ENCODE data around the gene PDGFD. TPM values are rescaled to one million over a fixed set of nuclear protein-coding genes. Genes with fewer than 3 reads are reported as not detected.
A peak's percentile ranks its signal among the peaks of the same experiment; 100 is the strongest.

PDGFD gene
- total RNA-seq, 6 experiments from 2014 or later, result 0.37 to 0.69 (median 0.42) TPM

- Mint-ChIP-seq H3K27ac (peak overlapping the region; percentile 74), H3K27me3 (ENCODE audit: insufficient read depth) (no peaks in the 10 kb centered on the region), H3K4me1 (ENCODE audit: low read depth) (peaks cover 14% of the 10 kb centered on the region), H3K9me3 (peaks cover 4% of the 10 kb centered on the region; the same call in 1 of the 2 replicates), H3K36me3 (ENCODE audit: low read depth) (peaks cover 14% of the 10 kb centered on the region), H3K4me3 (peak overlapping the region; percentile 37)
- DNase-seq, result peak; percentile 32
- TF ChIP-seq CTCF (IDR thresholded peaks at IDR 0.05), result no peak
Measured at GRCh38 chr11:103907548-103908455, 256.1 kb downstream of the PDGFD start.

- H3K36me3 Mint-ChIP-seq (ENCODE audit: low read depth), result peaks cover 7% of the 10 kb centered on the region
- DNase-seq, result no peak
- H3K4me3 Mint-ChIP-seq, result no peak overlapping the region
- H3K27me3 Mint-ChIP-seq (ENCODE audit: insufficient read depth), result no peaks in the 10 kb centered on the region
- no peak for TF ChIP-seq CTCF (IDR thresholded peaks at IDR 0.05)
- H3K27ac Mint-ChIP-seq, result no peak overlapping the region; the same call in 1 of the 2 replicates
- peaks cover 14% of the 10 kb centered on the region for H3K4me1 Mint-ChIP-seq (ENCODE audit: low read depth)
- H3K9me3 Mint-ChIP-seq, result no peaks in the 10 kb centered on the region; the same call in 1 of the 2 replicates
Measured at GRCh38 chr11:103907136-103907535, 256.8 kb downstream of the PDGFD start.

GRCh38 chr11:103906291-103906867 is 257.6 kb downstream of the PDGFD start:
- H3K27me3 Mint-ChIP-seq (ENCODE audit: insufficient read depth), result no peaks in the 10 kb centered on the region
- no peak for TF ChIP-seq CTCF (IDR thresholded peaks at IDR 0.05)
- peaks cover 21% of the 10 kb centered on the region for H3K4me1 Mint-ChIP-seq (ENCODE audit: low read depth)
- no peaks in the 10 kb centered on the region; the same call in 1 of the 2 replicates for H3K36me3 Mint-ChIP-seq (ENCODE audit: low read depth)
- no peaks in the 10 kb centered on the region for H3K9me3 Mint-ChIP-seq
- no peak for DNase-seq
- no peak overlapping the region for H3K27ac Mint-ChIP-seq
- no peak overlapping the region for H3K4me3 Mint-ChIP-seq

GRCh38 chr11:103904324-103904667 is 259.7 kb downstream of the PDGFD start:
- Mint-ChIP-seq H3K9me3 (no peaks in the 10 kb centered on the region), H3K27me3 (ENCODE audit: insufficient read depth) (no peaks in the 10 kb centered on the region), H3K4me1 (ENCODE audit: low read depth) (peaks cover 22% of the 10 kb centered on the region), H3K4me3 (no peak overlapping the region), H3K27ac (no peak overlapping the region), H3K36me3 (ENCODE audit: low read depth) (no peaks in the 10 kb centered on the region)
- no peak for TF ChIP-seq CTCF (IDR thresholded peaks at IDR 0.05)
- DNase-seq, result no peak

GRCh38 chr11:103903621-103904323 is 260.2 kb downstream of the PDGFD start:
- no peak for TF ChIP-seq CTCF (IDR thresholded peaks at IDR 0.05)
- Mint-ChIP-seq H3K4me1 (ENCODE audit: low read depth) (peaks cover 26% of the 10 kb centered on the region), H3K27me3 (ENCODE audit: insufficient read depth) (no peaks in the 10 kb centered on the region), H3K27ac (no peak overlapping the region), H3K9me3 (no peaks in the 10 kb centered on the region), H3K4me3 (no peak overlapping the region), H3K36me3 (ENCODE audit: low read depth) (no peaks in the 10 kb centered on the region)
- no peak for DNase-seq

Measured in HFFc6 (cell line).